Neutrophil (primary cell): Measurements from ENCODE around the gene IP6K1.
"Not testable (repeated sequence)": the region's sequence is repeated elsewhere in the genome, so short reads cannot be mapped to it uniquely, and the experiment has no call there.

ENCODE experiments used
- H3K27ac ChIP-seq: fragments of 200-600 bp; sonication (generic); 2 replicates; pipeline ENCODE4 v1.5.1; 2016; ENCODE audit warnings: mild to moderate bottlenecking, moderate library complexity
- H3K27me3 ChIP-seq: fragments of 200-600 bp; sonication (generic); 2 replicates; pipeline ENCODE4 v1.6.0; 2016; ENCODE audit warnings: mild to moderate bottlenecking
- H3K36me3 ChIP-seq: fragments of 200-600 bp; sonication (generic); 2 replicates; pipeline ENCODE4 v1.5.1; 2017
- H3K4me1 ChIP-seq, 2 experiments: fragments of 200-600 bp in 1 of 2; sonication (generic) in 1 of 2; 1 replicate in 1 of 2; 2 replicates in 1 of 2; pipeline versions ENCODE4 v1.5.1 to v1.6.1; 2013 to 2016; ENCODE audit warnings: low read depth in 1 of 2, low read length in 1 of 2, mild to moderate bottlenecking in 1 of 2, moderate library complexity in 1 of 2; ENCODE audit not compliant: control insufficient read depth in 1 of 2, insufficient read depth in 1 of 2
- H3K4me3 ChIP-seq, 2 experiments: fragments of 200-600 bp in 1 of 2; sonication (generic) in 1 of 2; 1 replicate in 1 of 2; 2 replicates in 1 of 2; pipeline ENCODE4 v1.5.1; 2013 to 2016; ENCODE audit warnings: low read depth in 1 of 2, low read length in 1 of 2, mild to moderate bottlenecking in 1 of 2, moderate library complexity in 1 of 2
- H3K9me3 ChIP-seq: fragments of 200-600 bp; sonication (generic); 2 replicates; pipeline ENCODE4 v1.5.1; 2016
- TF ChIP-seq, protein P1 (sequence below): fragments of 200-600 bp; sonication (generic); IDR thresholded peaks from 2 replicates; pipeline ENCODE4 v1.5.1; 2016; ENCODE audit warnings: antibody characterized with exemption

IP6K1 gene

DNA sequence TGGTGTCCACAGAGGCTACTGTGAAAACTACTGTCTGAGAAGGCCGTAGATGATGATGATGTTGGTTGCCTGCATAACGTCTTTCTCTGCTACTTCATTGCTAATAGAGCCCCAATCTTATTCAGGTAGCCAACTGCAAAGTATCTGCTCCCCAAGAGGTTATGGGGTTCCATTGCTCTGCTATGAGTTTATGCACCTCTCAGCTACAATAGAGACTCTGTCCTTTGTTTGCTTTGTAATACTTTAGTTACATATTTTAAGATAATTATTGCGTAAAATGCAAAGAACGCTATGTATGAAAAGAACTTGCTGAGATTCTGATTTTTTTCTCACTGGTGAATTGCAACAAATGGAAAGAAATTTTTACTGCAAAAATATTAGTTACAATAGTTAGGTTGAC is 34.8 kb downstream of the IP6K1 start:
- TF ChIP-seq, protein P1, sequence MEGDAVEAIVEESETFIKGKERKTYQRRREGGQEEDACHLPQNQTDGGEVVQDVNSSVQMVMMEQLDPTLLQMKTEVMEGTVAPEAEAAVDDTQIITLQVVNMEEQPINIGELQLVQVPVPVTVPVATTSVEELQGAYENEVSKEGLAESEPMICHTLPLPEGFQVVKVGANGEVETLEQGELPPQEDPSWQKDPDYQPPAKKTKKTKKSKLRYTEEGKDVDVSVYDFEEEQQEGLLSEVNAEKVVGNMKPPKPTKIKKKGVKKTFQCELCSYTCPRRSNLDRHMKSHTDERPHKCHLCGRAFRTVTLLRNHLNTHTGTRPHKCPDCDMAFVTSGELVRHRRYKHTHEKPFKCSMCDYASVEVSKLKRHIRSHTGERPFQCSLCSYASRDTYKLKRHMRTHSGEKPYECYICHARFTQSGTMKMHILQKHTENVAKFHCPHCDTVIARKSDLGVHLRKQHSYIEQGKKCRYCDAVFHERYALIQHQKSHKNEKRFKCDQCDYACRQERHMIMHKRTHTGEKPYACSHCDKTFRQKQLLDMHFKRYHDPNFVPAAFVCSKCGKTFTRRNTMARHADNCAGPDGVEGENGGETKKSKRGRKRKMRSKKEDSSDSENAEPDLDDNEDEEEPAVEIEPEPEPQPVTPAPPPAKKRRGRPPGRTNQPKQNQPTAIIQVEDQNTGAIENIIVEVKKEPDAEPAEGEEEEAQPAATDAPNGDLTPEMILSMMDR = no peak
- Histone ChIP-seq H3K4me3 (no peak overlapping the region), H3K27ac (no peak overlapping the region), H3K27me3 (no peaks in the 10 kb centered on the region), H3K36me3 (peaks cover 36% of the 10 kb centered on the region), H3K4me1 (no peaks in the 10 kb centered on the region), H3K9me3 (no peaks in the 10 kb centered on the region)

DNA sequence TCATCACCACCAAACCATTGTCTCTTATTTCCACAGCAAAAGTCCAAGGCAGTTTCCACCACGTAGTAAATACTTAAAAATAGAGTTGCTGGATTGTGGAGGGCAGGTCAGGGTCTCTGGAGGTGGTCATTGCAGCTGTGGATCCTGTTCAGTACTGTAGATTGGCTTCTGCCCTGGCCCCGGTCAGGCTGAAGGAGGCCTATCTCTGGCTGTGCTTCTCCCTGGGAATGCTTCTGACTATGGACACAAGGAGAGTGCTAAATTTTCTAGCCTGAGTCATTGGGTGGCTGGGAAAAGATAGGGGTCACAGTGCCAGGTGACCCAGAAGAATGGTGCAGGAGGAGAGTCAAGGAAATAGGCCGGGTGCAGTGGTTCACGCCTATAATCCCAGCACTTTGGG is 36.3 kb downstream of the IP6K1 start:
- Histone ChIP-seq H3K4me3 (no peak overlapping the region), H3K27ac (no peak overlapping the region), H3K9me3 (no peaks in the 10 kb centered on the region), H3K4me1 (no peaks in the 10 kb centered on the region), H3K27me3 (no peaks in the 10 kb centered on the region), H3K36me3 (peaks cover 36% of the 10 kb centered on the region)
- TF ChIP-seq, protein P1 = no peak

DNA sequence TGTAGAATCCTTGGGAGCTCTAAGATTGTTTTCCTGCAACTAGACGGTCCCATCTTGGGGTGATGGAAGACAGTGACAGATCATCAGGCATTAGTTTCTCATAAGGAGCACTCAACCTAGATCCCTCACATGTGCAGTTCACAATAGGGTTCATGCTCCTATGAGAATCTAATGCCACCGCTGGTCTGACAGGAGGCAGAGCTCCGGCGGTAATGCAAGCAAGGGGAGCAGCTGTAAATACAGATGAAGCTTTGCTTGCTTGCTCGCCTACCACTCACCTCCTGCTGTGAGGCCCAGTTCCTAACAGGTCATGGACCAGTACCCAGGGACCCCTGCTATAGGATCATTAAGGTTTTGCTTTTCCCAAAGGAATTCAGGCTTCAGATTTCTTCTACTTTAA is 37.5 kb downstream of the IP6K1 start:
- H3K4me1 ChIP-seq, H3K27me3 ChIP-seq, H3K4me3 ChIP-seq, H3K27ac ChIP-seq, H3K9me3 ChIP-seq: not testable (repeated sequence)
- peaks cover 44% of the 10 kb centered on the region for H3K36me3 ChIP-seq

DNA sequence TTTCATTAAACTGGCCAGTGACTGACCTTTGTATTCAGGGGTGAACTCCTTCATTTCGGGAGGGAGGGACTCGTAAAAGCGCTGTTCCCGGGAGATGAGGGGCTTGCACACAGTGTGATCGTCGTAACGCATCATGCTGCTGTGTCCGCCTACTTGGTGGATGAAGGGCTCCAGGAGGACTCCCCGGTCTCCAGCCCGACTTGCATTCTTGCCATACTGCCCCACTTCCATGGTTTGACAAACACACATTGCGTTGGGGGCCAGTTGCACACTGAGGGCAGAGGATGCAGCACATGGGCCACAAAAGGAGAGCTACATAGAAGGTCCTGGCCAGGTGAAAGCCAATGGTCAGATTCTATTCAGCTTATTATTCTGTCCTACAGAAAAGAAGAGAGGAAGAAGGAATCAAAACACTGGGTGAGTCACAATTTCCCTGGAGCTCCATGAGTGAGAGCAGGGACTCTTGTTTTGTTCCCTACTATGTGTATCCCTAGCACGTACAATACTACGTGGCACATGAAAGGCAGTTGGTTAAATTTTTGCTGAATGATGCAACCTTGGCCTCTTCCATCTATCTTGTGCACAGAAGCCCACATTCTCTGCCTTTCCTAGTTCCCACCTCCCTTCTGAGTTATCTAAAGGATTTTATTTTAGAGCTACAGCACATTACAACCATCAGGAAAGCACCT is 38.4 kb downstream of the IP6K1 start:
- no peak overlapping the region for H3K4me3 ChIP-seq
- H3K4me1 ChIP-seq = no peaks in the 10 kb centered on the region
- no peaks in the 10 kb centered on the region for H3K27me3 ChIP-seq
- TF ChIP-seq, protein P1 = no peak
- no peak overlapping the region for H3K27ac ChIP-seq
- H3K36me3 ChIP-seq = peaks cover 51% of the 10 kb centered on the region
- H3K9me3 ChIP-seq = no peaks in the 10 kb centered on the region

DNA sequence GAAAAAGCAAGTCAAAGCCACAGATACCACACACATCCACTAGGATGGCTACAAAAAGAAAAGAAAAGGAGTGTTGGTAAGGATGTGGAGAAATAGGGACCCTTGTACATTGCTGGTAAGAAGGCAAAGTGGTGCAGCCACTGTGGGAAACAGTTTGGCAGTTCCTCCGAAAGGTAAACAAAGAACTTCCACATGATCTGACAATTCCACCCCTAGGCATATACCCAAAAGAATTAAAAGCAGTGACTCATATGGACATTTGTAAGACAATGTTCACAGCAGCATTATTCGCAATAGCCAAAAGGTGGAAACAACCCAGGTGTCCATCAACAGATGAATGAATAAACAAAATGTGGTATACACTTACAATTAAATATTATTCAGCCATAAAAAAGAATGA is 40.4 kb downstream of the IP6K1 start:
- H3K27me3 ChIP-seq = no peaks in the 10 kb centered on the region
- H3K36me3 ChIP-seq = peaks cover 61% of the 10 kb centered on the region
- H3K4me1 ChIP-seq = peaks cover 5% of the 10 kb centered on the region in 2 experiments
- H3K27ac ChIP-seq = no peak overlapping the region
- TF ChIP-seq, protein P1 = no peak
- H3K9me3 ChIP-seq = no peaks in the 10 kb centered on the region
- H3K4me3 ChIP-seq = no peak overlapping the region

DNA sequence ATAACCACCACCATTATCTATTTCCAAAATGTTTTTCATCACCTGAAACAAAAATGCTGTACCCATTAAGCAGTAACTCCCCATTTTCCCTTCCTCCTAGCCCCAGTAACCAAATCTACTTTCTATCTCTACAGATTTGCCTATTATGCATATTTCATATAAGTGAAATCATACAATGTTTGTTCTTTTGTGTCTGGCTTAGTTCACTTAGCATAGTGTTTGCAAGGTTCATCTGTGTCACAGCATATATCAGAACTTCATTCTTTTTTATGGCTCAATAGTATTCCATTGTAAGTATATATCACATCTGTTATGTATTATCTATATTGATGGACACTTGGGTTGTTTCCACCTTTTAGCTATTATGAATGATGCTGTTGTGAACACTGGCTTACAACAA is 45.9 kb downstream of the IP6K1 start:
- TF ChIP-seq, protein P1 = no peak
- H3K9me3 ChIP-seq = no peaks in the 10 kb centered on the region
- no peak overlapping the region for H3K27ac ChIP-seq
- H3K27me3 ChIP-seq = no peaks in the 10 kb centered on the region
- peaks cover 68% of the 10 kb centered on the region for H3K36me3 ChIP-seq
- H3K4me1 ChIP-seq = peaks cover 7% of the 10 kb centered on the region in 2 experiments
- no peak overlapping the region for H3K4me3 ChIP-seq
